ENCODE data around the gene SPATA13.
"Not testable (repeated sequence)": the region's sequence is repeated elsewhere in the genome, so short reads cannot be mapped to it uniquely, and the experiment has no call there.

- TF ChIP-seq CTCF, POLR2A, POLR2AphosphoS5 (IDR thresholded peaks at IDR 0.05): not testable (repeated sequence)
Observed at GRCh38 chr13:24318878-24319277, 158.4 kb downstream of the SPATA13 start.
